ENCODE results near the gene BDP1. TPM values are rescaled to one million over a fixed set of nuclear protein-coding genes. Genes with fewer than 3 reads are reported as not detected.
A peak's percentile ranks its signal among the peaks of the same experiment; 100 is the strongest.

Gene BDP1
- total and polyA plus RNA-seq, 2 of the 4 experiments (the other 2 are of a cell fraction) = 5.8 to 14.0 TPM

DNA sequence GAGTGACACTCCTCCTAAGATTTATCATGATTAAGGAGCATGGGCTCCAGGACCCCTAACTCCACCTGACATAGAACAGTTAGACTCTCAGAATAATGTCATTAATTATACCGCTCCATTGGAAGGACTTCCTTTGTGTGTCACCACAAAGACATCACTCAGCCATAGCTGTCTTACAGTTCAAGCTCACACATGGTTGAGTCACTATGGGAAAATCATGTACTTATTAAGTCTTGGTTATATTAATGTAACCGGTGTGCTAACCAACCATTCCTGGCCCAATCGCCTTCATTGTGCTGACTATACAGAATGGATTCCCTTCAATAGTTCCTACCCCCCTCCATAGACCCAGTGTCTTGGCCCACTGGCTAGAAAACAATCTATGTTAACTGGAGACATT, 120.8 kb downstream of the BDP1 start:
- Histone ChIP-seq H2BK15ac (ENCODE audit: low read depth, low read length) (no peak overlapping the region), H3K9ac (ENCODE audit: low read depth, low read length) (no peak overlapping the region), H3K9me1 (ENCODE audit: insufficient read depth, low read length) (no peaks in the 10 kb centered on the region), H2BK120ac (ENCODE audit: low read depth, low read length) (no peak overlapping the region), H2BK20ac (ENCODE audit: low read depth, low read length) (no peak overlapping the region), H3K4me1 (ENCODE audit: control insufficient read depth, insufficient read depth, low read length) (no peaks in the 10 kb centered on the region), H2AK5ac (ENCODE audit: low read depth, low read length) (no peak overlapping the region), H3K27me3 (ENCODE audit: control insufficient read depth, insufficient read depth, low read length) (no peaks in the 10 kb centered on the region), H2BK5ac (ENCODE audit: low read depth, low read length, poor library complexity, severe bottlenecking) (no peak overlapping the region), H4K8ac (ENCODE audit: low read depth in 2 of 2, low read length in 2 of 2) (no peak overlapping the region), H3K4me2 (ENCODE audit: low read depth, low read length) (no peak overlapping the region), H3K79me1 (ENCODE audit: low read depth in 1 of 2, low read length in 2 of 2) (no peaks in the 10 kb centered on the region), H3K4ac (ENCODE audit: low read depth, low read length) (no peak overlapping the region), H3K4me3 (ENCODE audit: insufficient read depth, low read depth, low read length) (no peak overlapping the region), H4K5ac (ENCODE audit: low read depth, low read length) (no peak overlapping the region), H3K56ac (ENCODE audit: extremely low read depth, insufficient read depth, low read length) (no peak overlapping the region), H3K14ac (replicated peaks; ENCODE audit: low read depth, low read length) (no peak overlapping the region), H4K91ac (ENCODE audit: insufficient read depth, low read depth, low read length) (no peak overlapping the region), H4K20me1 (ENCODE audit: insufficient read depth, low read length) (no peaks in the 10 kb centered on the region), H2AFZ (replicated peaks; ENCODE audit: low read length, poor library complexity) (no peak overlapping the region), H3K36me3 (ENCODE audit: control insufficient read depth, insufficient read depth, low read length) (peaks cover 2% of the 10 kb centered on the region; the same call in 1 of the 2 replicates), H3K27ac (ENCODE audit: insufficient read depth, low read length) (no peak overlapping the region), H3K18ac (ENCODE audit: low read depth, low read length) (no peak overlapping the region), H3K9me3 (ENCODE audit: control insufficient read depth, insufficient read depth, low read length) (no peaks in the 10 kb centered on the region), H3K23ac (ENCODE audit: low read depth, low read length) (no peak overlapping the region), H2AK9ac (replicated peaks; ENCODE audit: low read depth, low read length, poor library complexity) (no peak overlapping the region)
- TF ChIP-seq MAZ (IDR thresholded peaks at IDR 0.05; ENCODE audit: borderline replicate concordance, low read depth, low read length) (no peak), RFX5 (IDR thresholded peaks at IDR 0.05; ENCODE audit: low read depth, low read length) (no peak), CHD1 (IDR thresholded peaks at IDR 0.05; ENCODE audit: low read depth, low read length) (no peak), MAFK (IDR thresholded peaks at IDR 0.05; ENCODE audit: low read depth, low read length) (no peak), FOS (IDR thresholded peaks at IDR 0.05; ENCODE audit: low read depth, low read length) (no peak), SMC3 (IDR thresholded peaks at IDR 0.05; ENCODE audit: low read depth, low read length) (no peak), MXI1 (IDR thresholded peaks at IDR 0.05; ENCODE audit: borderline replicate concordance, low read depth, low read length) (no peak), POLR2A (IDR thresholded peaks at IDR 0.05; ENCODE audit: low read depth, low read length) (no peak), BHLHE40 (IDR thresholded peaks at IDR 0.05; ENCODE audit: low read depth, low read length) (no peak), NFE2L2 (IDR thresholded peaks at IDR 0.05; ENCODE audit: low read depth, low read length) (no peak)
- TF ChIP-seq, protein P1, sequence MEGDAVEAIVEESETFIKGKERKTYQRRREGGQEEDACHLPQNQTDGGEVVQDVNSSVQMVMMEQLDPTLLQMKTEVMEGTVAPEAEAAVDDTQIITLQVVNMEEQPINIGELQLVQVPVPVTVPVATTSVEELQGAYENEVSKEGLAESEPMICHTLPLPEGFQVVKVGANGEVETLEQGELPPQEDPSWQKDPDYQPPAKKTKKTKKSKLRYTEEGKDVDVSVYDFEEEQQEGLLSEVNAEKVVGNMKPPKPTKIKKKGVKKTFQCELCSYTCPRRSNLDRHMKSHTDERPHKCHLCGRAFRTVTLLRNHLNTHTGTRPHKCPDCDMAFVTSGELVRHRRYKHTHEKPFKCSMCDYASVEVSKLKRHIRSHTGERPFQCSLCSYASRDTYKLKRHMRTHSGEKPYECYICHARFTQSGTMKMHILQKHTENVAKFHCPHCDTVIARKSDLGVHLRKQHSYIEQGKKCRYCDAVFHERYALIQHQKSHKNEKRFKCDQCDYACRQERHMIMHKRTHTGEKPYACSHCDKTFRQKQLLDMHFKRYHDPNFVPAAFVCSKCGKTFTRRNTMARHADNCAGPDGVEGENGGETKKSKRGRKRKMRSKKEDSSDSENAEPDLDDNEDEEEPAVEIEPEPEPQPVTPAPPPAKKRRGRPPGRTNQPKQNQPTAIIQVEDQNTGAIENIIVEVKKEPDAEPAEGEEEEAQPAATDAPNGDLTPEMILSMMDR (conservative IDR thresholded peaks at IDR 0.05; ENCODE audit: low read depth, low read length) = no peak
- TF ChIP-seq, protein P2, sequence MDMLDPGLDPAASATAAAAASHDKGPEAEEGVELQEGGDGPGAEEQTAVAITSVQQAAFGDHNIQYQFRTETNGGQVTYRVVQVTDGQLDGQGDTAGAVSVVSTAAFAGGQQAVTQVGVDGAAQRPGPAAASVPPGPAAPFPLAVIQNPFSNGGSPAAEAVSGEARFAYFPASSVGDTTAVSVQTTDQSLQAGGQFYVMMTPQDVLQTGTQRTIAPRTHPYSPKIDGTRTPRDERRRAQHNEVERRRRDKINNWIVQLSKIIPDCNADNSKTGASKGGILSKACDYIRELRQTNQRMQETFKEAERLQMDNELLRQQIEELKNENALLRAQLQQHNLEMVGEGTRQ (IDR thresholded peaks at IDR 0.05; ENCODE audit: low read depth, low read length) = no peak
- TF ChIP-seq, protein P3, sequence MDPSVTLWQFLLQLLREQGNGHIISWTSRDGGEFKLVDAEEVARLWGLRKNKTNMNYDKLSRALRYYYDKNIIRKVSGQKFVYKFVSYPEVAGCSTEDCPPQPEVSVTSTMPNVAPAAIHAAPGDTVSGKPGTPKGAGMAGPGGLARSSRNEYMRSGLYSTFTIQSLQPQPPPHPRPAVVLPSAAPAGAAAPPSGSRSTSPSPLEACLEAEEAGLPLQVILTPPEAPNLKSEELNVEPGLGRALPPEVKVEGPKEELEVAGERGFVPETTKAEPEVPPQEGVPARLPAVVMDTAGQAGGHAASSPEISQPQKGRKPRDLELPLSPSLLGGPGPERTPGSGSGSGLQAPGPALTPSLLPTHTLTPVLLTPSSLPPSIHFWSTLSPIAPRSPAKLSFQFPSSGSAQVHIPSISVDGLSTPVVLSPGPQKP (IDR thresholded peaks at IDR 0.05; ENCODE audit: borderline replicate concordance, low read depth, low read length) = no peak
- DNase-seq (peak; percentile 31), ATAC-seq (ENCODE audit: low read depth) (no peak)
- POLR2A ChIA-PET (ENCODE audit: unreplicated experiment) = no interaction called here
- CTCF ChIA-PET = no interaction called here
- WGBS, 2 experiments (ENCODE audit: extremely low coverage in 2 of 2, insufficient read length in 1 of 2) = no CpG with 5 or more reads among the region's 3 CpGs
- no TSS peak for BruUV-seq (replicated peaks)
- dilution Hi-C loops (cut with HindIII; ENCODE audit: low sequenced_read_pairs, unreplicated experiment) = no loop called here
- in situ Hi-C loops (cut with MboI; ENCODE audit: low sequenced_read_pairs) = loop anchor here (25.0 kb wide), 1 partner anchor 736 kb away; the partner anchor contains the start of genes MRPS27 and PTCD2
- intact Hi-C loops (cut with micrococcal nuclease) = no loop called here

All from IMR-90 (cell line).